ENCODE results near the gene AGTR1.

Gene AGTR1

GRCh38 chr3:148697306-148698189 is at the start of gene AGTR1:
TSS of gene AGTR1 (plus strand) at chr3:148697903. CDS start at chr3:148741036, 43,133 bp downstream.
- peak; percentile 15 for DNase-seq

GRCh38 chr3:148648685-148649352 is 48.9 kb upstream of the AGTR1 start:
- DNase-seq, result no peak

DNA sequence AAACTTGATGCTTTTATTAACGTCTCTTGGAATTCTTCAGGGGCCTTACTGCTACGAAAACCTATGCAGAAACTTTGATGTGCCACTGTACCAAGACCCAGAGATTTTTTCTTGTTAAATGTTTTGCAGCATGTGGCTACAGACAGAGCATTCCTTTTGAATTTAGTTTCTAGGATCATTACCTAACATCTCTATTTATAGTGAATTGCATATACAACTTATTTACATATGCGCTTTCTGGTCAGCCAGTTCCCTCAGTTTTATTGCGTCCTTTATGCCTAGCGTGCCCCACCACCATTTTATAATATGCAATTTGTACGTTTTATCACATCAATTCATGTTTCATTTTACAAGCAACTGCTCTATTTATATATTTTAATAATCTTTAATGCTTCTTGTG is 46.2 kb upstream of the AGTR1 start:
- DNase-seq, result no peak

DNA sequence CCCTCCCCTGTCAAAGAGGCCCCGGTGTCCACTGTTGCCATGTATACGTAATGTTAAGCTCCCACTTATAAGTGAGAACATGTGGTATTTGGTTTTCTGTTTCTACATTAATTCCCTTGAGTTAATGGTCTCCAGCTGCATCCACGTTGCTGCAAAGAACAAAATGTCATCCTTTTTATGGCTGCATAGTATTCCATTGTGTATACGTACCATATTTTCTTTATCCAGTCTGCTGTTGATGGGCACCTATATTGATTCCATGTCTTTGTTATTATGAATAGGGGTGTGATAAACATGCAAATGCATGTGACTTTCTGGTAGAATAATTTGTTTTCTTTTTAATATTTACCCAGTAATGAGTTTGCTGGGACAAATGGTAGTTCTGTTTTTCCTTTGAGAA is 43.3 kb upstream of the AGTR1 start:
- DNase-seq, result no peak

DNA sequence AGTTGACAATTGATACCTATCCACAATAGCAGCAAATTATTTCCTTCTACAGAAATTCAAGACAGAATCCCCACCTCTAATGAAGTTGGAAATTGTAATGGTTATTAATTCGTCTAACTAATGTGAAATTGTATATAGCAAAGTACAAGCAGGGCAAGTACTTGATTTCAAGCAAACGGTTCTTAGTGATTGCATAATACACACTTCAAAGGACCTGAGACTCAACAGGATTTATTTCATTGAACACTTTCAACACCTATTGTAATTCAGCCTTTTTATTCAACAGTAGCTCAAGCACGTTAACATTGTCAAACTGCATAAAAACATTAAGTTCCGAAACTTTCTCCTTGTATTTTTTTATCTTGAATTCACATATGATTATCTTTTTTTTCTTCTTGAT is 40.2 kb upstream of the AGTR1 start:
- DNase-seq, result no peak

DNA sequence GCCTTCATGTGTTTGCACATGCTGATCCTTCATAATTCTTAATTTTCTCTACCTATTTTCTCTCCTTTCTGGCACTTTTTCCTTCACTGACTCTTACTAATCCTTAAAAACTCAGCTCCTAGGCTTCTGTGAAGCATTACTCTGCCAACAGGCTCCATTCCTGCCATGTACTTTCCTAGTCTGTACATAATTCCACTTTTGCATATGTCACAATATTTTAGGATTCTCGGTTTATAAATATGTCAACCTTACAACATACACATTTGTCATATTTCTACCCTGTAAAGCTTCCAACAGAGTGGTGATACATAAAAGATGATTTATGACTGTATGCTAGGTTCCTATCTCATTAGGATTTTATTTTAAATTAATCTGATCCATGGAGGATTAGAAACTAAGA is 38.2 kb upstream of the AGTR1 start:
- DNase-seq, result no peak

DNA sequence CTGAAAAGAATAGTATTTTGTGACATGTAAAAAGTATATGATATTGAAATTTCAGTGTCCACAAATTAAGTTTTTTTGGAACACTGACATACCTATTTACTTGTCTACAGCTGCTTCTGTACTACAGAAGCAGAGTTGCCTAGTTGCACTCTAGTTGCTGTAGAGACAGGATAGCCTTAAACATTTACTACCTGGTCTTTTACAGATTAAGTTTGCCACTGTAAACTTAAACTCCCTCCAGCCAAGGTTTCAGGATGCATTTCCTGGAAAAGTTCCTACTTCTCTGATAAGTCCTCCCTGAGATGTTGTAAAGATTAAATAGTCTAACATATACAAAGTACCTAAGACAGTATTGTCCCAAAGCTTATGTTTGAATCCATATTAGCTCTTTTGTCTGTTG is 17.4 kb upstream of the AGTR1 start:
- no peak for DNase-seq

GRCh38 chr3:148681080-148681479 is 16.6 kb upstream of the AGTR1 start:
- DNase-seq, result no peak

GRCh38 chr3:148682997-148683396 is 14.7 kb upstream of the AGTR1 start:
- DNase-seq, result no peak

GRCh38 chr3:148694116-148694515 is 3.6 kb upstream of the AGTR1 start:
- DNase-seq, result no peak

DNA sequence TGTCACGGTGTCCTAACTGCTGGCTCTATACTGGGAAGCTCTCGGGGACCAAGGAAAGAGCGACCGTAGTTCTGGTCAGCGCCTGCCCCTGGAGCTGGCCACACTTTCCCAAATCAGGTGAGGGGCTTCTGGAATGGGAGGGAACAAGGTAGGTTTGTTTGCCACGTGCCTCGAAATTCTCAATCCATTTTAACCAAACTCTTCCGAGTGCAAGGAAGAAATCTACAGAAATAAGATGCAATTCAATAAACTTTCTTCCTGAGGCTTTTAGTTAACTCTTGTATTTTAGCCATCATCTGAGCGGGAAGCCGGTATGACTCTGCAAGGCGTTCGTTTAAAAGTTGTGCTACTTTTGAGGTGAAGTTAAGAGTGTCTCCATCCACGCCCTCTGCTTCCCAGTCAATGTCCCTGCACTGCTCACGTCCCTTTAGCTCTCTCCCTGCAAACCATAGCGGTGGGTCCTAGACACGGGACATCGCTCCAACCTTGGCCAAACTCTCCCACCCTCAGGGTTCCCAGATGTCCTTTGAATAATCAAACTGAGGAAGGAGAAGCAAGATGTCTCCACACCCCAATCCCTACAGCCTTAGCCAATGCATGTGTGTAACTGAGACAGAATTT is 597 bp downstream of the AGTR1 start:
- DNase-seq, result no peak

GRCh38 chr3:148705314-148705713 is 7.6 kb downstream of the AGTR1 start:
- DNase-seq, result no peak

DNA sequence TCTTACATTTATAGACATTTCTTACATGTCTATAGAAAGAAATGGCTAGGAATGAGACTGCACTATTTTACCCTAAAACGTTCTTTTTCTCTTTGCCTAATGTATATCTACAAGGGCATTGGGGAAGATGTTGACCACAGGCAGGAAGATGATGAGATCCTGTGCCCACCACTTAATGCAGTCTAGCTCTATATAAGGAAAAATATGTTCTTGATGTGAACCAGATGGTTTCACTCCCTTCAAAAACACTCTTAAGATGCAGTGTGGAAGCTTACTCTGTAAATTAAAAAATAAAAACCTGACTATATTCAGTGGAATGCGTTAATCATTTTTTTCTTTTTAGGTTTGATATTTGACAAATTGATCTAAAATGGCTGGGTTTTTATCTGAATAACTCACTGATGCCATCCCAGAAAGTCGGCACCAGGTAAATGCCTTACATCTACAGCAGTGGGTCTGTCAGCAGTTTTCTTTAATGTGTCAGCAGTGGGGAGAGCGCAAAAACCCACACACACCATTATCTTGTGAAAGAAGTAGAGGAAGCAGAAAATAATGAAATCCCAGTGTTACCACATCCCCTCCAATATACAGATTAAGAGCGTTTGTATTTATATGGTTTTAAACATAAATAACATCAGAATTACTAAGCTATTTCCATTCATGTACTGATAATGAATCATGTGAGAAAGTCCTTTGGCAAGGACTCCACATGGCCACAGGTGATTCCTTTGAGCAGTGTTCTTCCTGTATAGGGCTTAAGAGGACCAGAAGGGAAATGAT is 10.1 kb downstream of the AGTR1 start:
- DNase-seq, result no peak

DNA sequence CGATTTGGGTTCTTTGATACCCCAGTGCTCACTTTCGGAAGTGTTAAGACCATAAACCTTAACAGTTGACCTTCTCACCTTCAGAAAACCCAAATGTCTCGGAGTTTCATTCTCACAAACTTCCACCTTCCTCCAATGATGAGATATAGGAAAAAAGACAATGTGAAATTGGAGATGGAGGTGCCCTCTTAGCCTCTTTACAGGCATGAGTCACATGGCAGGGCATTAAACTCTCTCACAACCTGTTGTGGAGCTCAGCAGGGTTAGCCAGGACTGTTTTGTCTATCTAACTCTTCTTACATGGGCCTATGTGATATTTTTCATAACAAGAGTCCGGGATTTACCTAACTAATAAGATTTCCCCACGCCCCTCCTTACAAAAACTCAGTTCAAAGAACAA is 10.7 kb downstream of the AGTR1 start:
- no peak for DNase-seq

- DNase-seq, result no peak
Observed at GRCh38 chr3:148709560-148710253, 12.0 kb downstream of the AGTR1 start.

DNA sequence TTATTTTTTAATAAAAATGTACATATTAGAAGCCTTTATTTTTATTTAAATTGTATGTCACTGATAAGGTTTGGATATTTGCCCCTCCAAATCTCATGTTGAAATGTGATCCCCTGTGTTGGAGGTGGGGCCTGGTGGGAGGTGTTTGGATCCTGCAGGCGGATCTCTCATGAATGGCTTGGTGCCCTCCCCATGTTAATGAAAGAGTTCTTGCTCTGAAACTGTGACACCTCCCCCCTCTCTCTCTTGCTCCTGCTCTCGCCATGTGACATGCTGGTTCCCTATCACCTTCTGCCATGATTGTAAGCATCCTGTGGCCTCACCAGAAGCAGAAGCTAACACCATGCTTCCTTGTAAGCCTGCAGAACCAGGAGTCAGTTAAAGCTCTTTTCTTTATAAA is 13.0 kb downstream of the AGTR1 start:
- no peak for DNase-seq

DNA sequence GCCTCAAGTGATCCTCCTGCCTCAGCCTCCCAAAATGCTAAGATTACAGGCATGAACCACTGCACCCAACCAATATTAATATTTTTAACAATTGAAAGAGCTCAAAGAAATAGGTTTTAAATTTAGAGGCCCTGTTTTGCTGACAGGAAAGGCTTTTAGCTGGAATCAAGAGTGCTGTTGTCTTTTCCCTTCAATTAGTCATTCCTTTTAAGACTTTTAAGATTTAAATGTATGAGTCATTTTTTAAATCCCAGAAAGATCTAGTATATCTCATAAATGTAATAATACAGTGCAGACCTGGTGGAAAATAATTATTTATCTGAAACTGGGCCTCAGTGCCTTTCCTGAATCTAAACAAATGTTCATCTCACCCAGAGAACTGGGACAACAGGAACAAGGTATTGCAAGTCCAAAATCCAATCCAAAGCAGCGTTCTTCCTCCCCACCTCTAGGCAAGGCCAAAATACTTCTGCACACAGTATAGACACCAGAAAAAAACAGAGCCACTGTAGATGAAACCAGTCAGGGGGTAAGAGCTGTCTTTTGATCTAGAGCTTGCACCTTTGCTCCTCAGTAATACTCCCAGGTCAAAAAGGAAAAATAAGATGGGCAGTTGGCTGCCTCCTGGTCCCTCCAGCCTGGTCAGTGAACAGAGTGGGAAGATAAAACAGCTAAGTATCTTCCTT is 14.4 kb downstream of the AGTR1 start:
- DNase-seq, result no peak

- DNase-seq, result no peak
Observed at GRCh38 chr3:148714521-148714920, 16.8 kb downstream of the AGTR1 start.

- no peak for DNase-seq
Observed at GRCh38 chr3:148716657-148717056, 19.0 kb downstream of the AGTR1 start.

DNA sequence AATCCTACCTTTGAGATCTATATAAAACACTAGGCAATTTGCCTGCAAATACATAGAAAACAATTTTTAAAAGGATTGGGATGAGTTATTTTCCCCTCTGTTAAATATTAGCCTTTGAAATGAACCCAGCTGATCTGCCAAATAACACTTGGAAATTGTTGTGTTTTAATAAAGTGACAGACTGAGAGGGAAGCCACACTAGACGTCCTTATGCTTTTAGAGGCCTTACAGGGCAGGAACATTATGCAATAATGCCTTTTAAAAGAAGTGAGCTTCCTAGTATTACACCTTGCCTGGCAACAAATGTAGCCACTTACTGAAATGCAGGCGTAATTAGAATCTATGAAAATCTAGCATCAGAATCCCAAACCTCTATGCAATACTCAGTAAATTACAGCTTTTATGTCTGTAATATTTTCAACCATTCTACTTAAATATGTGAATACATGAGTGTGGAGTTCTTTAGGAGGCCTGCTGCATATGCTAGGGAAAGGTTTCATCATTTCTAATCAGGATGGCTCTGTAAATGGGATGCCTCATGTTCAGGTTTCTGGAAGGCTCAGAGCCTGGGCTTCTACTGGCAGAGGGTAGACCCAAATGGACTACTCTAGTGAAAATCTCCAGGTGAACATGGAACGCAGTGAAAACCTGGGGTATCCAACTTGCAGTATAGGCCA is 20.3 kb downstream of the AGTR1 start:
- no peak for DNase-seq
